Measurements from ENCODE around the gene COMMD1.

- TF ChIP-seq POLR2AphosphoS5 (IDR thresholded peaks at IDR 0.05) (no peak), EZH2 (IDR thresholded peaks at IDR 0.05; ENCODE audit: borderline replicate concordance, insufficient read depth, low read length, poor library complexity, severe bottlenecking) (no peak), CTCF (IDR thresholded peaks at IDR 0.05; ENCODE audit: poor library complexity, severe bottlenecking) (no peak), EP300 (conservative IDR thresholded peaks at IDR 0.05; ENCODE audit: poor library complexity, severe bottlenecking) (no peak), SMC3 (conservative IDR thresholded peaks at IDR 0.05; ENCODE audit: poor library complexity) (no peak), REST (IDR thresholded peaks at IDR 0.05; ENCODE audit: borderline replicate concordance) (no peak)
Observed at GRCh38 chr2:61998426-61998825, 93.0 kb downstream of the COMMD1 start.
